HCT116 (cell line): ENCODE results near the gene SARM1. TPM values are rescaled to one million over a fixed set of nuclear protein-coding genes. Genes with fewer than 3 reads are reported as not detected.
A peak's percentile ranks its signal among the peaks of the same experiment; 100 is the strongest.
"Not testable (repeated sequence)": the region's sequence is repeated elsewhere in the genome, so short reads cannot be mapped to it uniquely, and the experiment has no call there.

ENCODE experiments used
- ATAC-seq: fragments of 200-7000 bp; cut with Tn5 transposase; 2 replicates; pipeline ENCODE4 v1.9.1; 2020; ENCODE audit warnings: mild to moderate bottlenecking, moderate library complexity
- BruUV-seq: library from RNA; stranded (reverse); fragments of 400-500 nt; replicated peaks from 2 replicates; lab custom pipeline; 2021; lab: Mats Ljungman, UMichigan
- CTCF ChIA-PET: fragments of 300-600 bp; sonication (Branson Sonifier 250); formaldehyde crosslinking; loops from one replicate; lab custom pipeline; 2021; ENCODE audit warnings: antibody characterized with exemption; lab: Charles Lee
- POLR2A ChIA-PET: fragments of 300-600, 350-600 bp; sonication (Branson Sonifier 250); formaldehyde crosslinking; loops from one replicate; lab custom pipeline; 2021; ENCODE audit warnings: antibody characterized with exemption; lab: Charles Lee
- RAD21 ChIA-PET, 2 experiments: fragments of 300-600 bp; sonication (Branson Sonifier 250); formaldehyde crosslinking; loops; one replicate each; lab custom pipeline; 2023; ENCODE audit warnings: low total read pairs in 2 of 2; ENCODE audit not compliant: uncharacterized antibody in 2 of 2, unreplicated experiment in 2 of 2, low non-redundant PET in 1 of 2; lab: Charles Lee
- DNase-seq: peaks from one replicate; pipeline ENCODE4 v3.0.0-alpha.2; 2010; ENCODE audit warnings: low read depth, low spot score
- H2AFZ ChIP-seq: fragments of 200-600 bp; shearing (Covaris generic), sonication (generic); 2 replicates; pipeline ENCODE4 v1.6.1; 2017; ENCODE audit warnings: low read depth, mixed run types, mixed read lengths, antibody characterized with exemption, low read length; ENCODE audit not compliant: poor library complexity, severe bottlenecking
- H3K27ac ChIP-seq: 2 replicates; pipeline ENCODE4 v1.5.1; 2012; ENCODE audit warnings: low read depth, low read length
- H3K27me3 ChIP-seq: fragments of 200-600 bp; sonication (generic); 2 replicates; pipeline ENCODE4 v1.6.1; 2016; ENCODE audit warnings: mixed run types, low read length, mixed read lengths; ENCODE audit not compliant: insufficient read depth
- H3K36me3 ChIP-seq, 2 experiments: fragments of 200-500 bp in 1 of 2; fragments of 200-600 bp in 1 of 2; sonication (Bioruptor generic) in 1 of 2; sonication (generic) in 1 of 2; 2 replicates each; pipeline versions ENCODE4 v1.5.1 to v1.6.1; 2014 to 2016; ENCODE audit warnings: low read length in 2 of 2, inconsistent platforms in 1 of 2, mixed read lengths in 1 of 2, mixed run types in 1 of 2; ENCODE audit not compliant: insufficient read depth in 2 of 2, control insufficient read depth in 1 of 2
- H3K4me1 ChIP-seq, 2 experiments: fragments of 200-600 bp in 1 of 2; sonication (generic) in 1 of 2; 2 replicates each; pipeline versions ENCODE4 v1.5.1 to v1.6.1; 2012 to 2017; ENCODE audit warnings: low read length in 2 of 2, inconsistent platforms in 1 of 2, mild to moderate bottlenecking in 1 of 2, mixed read lengths in 1 of 2, mixed run types in 1 of 2, moderate library complexity in 1 of 2; ENCODE audit not compliant: insufficient read depth in 2 of 2, control insufficient read depth in 1 of 2
- H3K4me2 ChIP-seq: fragments of 200-600 bp; sonication (generic); 2 replicates; pipeline ENCODE4 v1.6.1; 2017; ENCODE audit warnings: mixed run types, low read length, mixed read lengths
- H3K4me3 ChIP-seq, 2 experiments: fragments of 200-600 bp in 1 of 2; sonication (generic) in 1 of 2; replicated peaks in 1 of 2; 2 replicates each; pipeline ENCODE4 v1.5.1; 2011 to 2016; ENCODE audit warnings: low read length in 2 of 2, control low read depth in 1 of 2, low read depth in 1 of 2, mild to moderate bottlenecking in 1 of 2, mixed read lengths in 1 of 2, mixed run types in 1 of 2
- H3K79me2 ChIP-seq: fragments of 200-600 bp; sonication (generic); 2 replicates; pipeline ENCODE4 v1.6.1; 2017; ENCODE audit warnings: mild to moderate bottlenecking, mixed run types, low read length, moderate library complexity, mixed read lengths; ENCODE audit not compliant: insufficient read depth
- H3K9ac ChIP-seq: fragments of 200-600 bp; sonication (generic); 2 replicates; pipeline ENCODE4 v1.6.1; 2016; ENCODE audit warnings: low read length, mixed read lengths
- H3K9me2 ChIP-seq: fragments of 200-600 bp; sonication (generic), shearing (Covaris generic); 2 replicates; pipeline ENCODE4 v1.6.1; 2017; ENCODE audit warnings: mixed run types, mild to moderate bottlenecking, moderate library complexity; ENCODE audit not compliant: insufficient read depth
- H3K9me3 ChIP-seq, 2 experiments: fragments of 200-500 bp in 1 of 2; fragments of 200-600 bp in 1 of 2; sonication (Bioruptor generic) in 1 of 2; sonication (generic) in 1 of 2; 2 replicates each; pipeline ENCODE4 v1.6.1; 2014 to 2017; ENCODE audit warnings: low read length in 2 of 2, mixed read lengths in 2 of 2, inconsistent platforms in 1 of 2, low read depth in 1 of 2, mild to moderate bottlenecking in 1 of 2, mixed run types in 1 of 2, moderate library complexity in 1 of 2; ENCODE audit not compliant: control insufficient read depth in 1 of 2, insufficient read depth in 1 of 2
- H4K20me1 ChIP-seq: fragments of 200-600 bp; sonication (generic), shearing (Covaris generic); 2 replicates; pipeline ENCODE4 v1.6.1; 2017; ENCODE audit warnings: mixed run types, mild to moderate bottlenecking, moderate library complexity; ENCODE audit not compliant: insufficient read depth
- CTCF ChIP-seq, 3 experiments: fragments of 200-600 bp in 1 of 3; sonication (generic) in 1 of 3; IDR thresholded peaks in 2 of 3; conservative IDR thresholded peaks in 1 of 3; 2 replicates each; pipeline ENCODE4 v1.5.1; 2012 to 2017; ENCODE audit warnings: low read depth in 2 of 3, low read length in 2 of 3, antibody characterized with exemption in 1 of 3, borderline replicate concordance in 1 of 3, control low read depth in 1 of 3, mild to moderate bottlenecking in 1 of 3, mixed read lengths in 1 of 3, mixed run types in 1 of 3, moderate library complexity in 1 of 3; ENCODE audit not compliant: insufficient read depth in 1 of 3
- REST ChIP-seq: IDR thresholded peaks from 2 replicates; pipeline ENCODE4 v1.6.1; 2012; ENCODE audit warnings: low read depth
- intact Hi-C: fragments of 100-400 bp; cut with micrococcal nuclease; formaldehyde crosslinking; loops from 2 replicates; pipeline ENCODE4 v1.10.0; 2022
- total RNA-seq: library from RNA; stranded (reverse); gene quantifications from one replicate; pipeline ENCODE4 v1.2.1, GENCODE V29; 2021; ENCODE audit not compliant: unreplicated experiment

The SARM1 gene
- total RNA-seq, 1 experiment from 2014 or later = 1.3 TPM

DNA sequence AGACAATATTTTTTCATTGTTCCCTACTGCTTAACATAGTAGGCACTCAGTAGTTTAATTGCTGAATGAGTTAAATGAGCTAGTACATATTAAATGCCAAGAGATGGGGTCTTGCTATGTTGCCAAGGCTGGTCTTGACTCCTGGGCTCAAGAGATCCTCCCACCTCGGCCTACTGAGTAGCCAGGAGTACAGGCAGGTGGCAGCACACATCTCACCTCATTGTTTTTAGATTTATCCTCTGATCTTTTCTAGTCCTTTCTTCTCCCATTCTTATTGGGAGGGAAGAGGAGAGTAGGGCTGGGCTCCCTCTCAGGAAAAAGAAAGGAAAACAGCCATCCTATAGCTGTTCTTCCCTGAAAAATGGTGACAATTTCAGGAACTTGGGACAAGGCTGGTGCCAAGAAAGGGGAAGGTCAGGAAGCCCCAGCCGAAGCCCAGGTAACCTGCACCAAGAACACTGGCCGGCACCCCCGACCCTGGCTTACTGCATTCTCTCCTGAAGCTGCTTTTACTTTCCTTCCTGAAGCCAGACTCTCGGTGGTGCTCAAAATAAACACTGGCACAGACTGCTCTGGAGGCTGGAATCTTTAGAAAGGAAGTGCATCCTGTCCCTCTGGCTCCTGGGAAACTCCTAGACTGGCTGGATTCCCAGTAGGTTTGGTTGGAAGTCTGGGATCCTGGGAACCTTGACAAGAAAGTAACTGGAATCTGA is 33.3 kb upstream of the SARM1 start:
- no peak overlapping the region for H3K27ac ChIP-seq

DNA sequence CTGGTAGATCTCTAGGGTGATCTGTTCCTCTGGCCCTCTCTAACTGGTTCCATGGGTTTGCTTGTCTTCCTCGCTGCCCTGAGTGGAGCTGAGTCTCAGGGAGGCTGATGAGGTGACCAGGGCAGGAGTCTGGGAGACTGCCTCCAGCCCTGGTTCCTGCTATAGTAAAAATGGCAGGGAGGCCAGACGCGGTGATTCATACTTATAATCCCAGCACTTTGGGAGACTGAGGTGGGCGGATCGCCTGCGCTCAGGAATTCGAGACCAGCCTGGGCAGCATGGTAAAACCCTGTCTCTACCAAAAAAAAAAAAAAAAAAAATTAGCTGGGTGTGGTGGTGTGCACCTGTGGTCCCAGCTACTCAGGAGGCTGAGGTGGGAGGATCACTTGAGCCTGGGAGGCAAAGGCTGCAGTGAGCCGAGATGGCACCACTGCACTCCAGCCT is 32.7 kb upstream of the SARM1 start:
- H3K9me2 ChIP-seq, ATAC-seq, H3K27me3 ChIP-seq, H3K27ac ChIP-seq, H3K9me3 ChIP-seq, DNase-seq, RAD21 ChIA-PET, H3K4me3 ChIP-seq, H4K20me1 ChIP-seq, BruUV-seq, H3K9ac ChIP-seq, POLR2A ChIA-PET, H3K4me2 ChIP-seq, CTCF ChIA-PET, H2AFZ ChIP-seq: not testable (repeated sequence)
- Histone ChIP-seq H3K36me3 (peaks cover 16 to 23% of the 10 kb centered on the region in 2 experiments; a peak in 3 of 4 replicates), H3K4me1 (peaks cover 16 to 38% of the 10 kb centered on the region in 2 experiments), H3K79me2 (peaks cover 32% of the 10 kb centered on the region)
- intact Hi-C loops = loop anchor here (5.0 kb wide), 1 partner anchor 106 kb away; no protein-coding TSS in a partner anchor

More for the DNA sequence above, 33.3 kb upstream of the SARM1 start:
- BruUV-seq = no TSS peak
- H3K79me2 ChIP-seq = peaks cover 32% of the 10 kb centered on the region
- H3K36me3 ChIP-seq = peaks cover 16 to 23% of the 10 kb centered on the region in 2 experiments; a peak in 3 of 4 replicates
- ChIA-PET RAD21 (interaction anchor here in 1 of 2 experiments (0.6 kb wide), 1 partner anchor 203 kb away, joined by 3 read pairs; no protein-coding TSS in a partner anchor), CTCF (no interaction called here), POLR2A (no interaction called here)
- H3K9ac ChIP-seq = no peak overlapping the region
- no peaks in the 10 kb centered on the region for H3K27me3 ChIP-seq
- no peaks in the 10 kb centered on the region for H3K9me2 ChIP-seq
- ATAC-seq = no peak
- H3K9me3 ChIP-seq = no peaks in the 10 kb centered on the region
- H4K20me1 ChIP-seq = no peaks in the 10 kb centered on the region
- no peak for DNase-seq
- no peak overlapping the region for H3K4me3 ChIP-seq
- peak overlapping the region; percentile 93; the same call in 1 of the 2 replicates for H3K4me2 ChIP-seq
- TF ChIP-seq CTCF (IDR thresholded peaks at IDR 0.05 in 2 of 3, conservative IDR thresholded peaks at IDR 0.05 in 1 of 3; ENCODE audit: borderline replicate concordance in 1 of 3, insufficient read depth in 1 of 3, low read depth in 2 of 3, low read length in 2 of 3) (peak in 1 of 3 experiments; percentile 20; a peak in 1 of 6 replicates), REST (no peak)
- H2AFZ ChIP-seq = no peak overlapping the region
- H3K4me1 ChIP-seq = peaks cover 16 to 38% of the 10 kb centered on the region in 2 experiments
- intact Hi-C loops = loop anchor here (5.0 kb wide), 1 partner anchor 106 kb away; no protein-coding TSS in a partner anchor
